Activated CD8-positive, alpha-beta memory T cell treated with anti-CD3 and anti-CD28 coated beads for 1 hour (primary cell): ENCODE data around the gene SIRPA.

ENCODE experiments used
- DNase-seq, 2 donors: peaks; one replicate each; pipeline ENCODE4 v3.0.0-alpha.2; 2020; ENCODE audit warnings: low read depth in 1 of 2; ENCODE audit errors: extremely low read depth in 1 of 2

Gene SIRPA

GRCh38 chr20:1945134-1945618 lies 50.0 kb downstream of the SIRPA start:
- DNase-seq, result no peak

- no peak for DNase-seq
Observed at GRCh38 chr20:1945660-1946059, 50.5 kb downstream of the SIRPA start.

GRCh38 chr20:1946442-1946761 lies 51.2 kb downstream of the SIRPA start:
- no peak for DNase-seq

GRCh38 chr20:1946762-1947534 lies 51.7 kb downstream of the SIRPA start:
- no peak for DNase-seq

GRCh38 chr20:1947535-1947846 lies 52.3 kb downstream of the SIRPA start:
- DNase-seq, result no peak

DNA sequence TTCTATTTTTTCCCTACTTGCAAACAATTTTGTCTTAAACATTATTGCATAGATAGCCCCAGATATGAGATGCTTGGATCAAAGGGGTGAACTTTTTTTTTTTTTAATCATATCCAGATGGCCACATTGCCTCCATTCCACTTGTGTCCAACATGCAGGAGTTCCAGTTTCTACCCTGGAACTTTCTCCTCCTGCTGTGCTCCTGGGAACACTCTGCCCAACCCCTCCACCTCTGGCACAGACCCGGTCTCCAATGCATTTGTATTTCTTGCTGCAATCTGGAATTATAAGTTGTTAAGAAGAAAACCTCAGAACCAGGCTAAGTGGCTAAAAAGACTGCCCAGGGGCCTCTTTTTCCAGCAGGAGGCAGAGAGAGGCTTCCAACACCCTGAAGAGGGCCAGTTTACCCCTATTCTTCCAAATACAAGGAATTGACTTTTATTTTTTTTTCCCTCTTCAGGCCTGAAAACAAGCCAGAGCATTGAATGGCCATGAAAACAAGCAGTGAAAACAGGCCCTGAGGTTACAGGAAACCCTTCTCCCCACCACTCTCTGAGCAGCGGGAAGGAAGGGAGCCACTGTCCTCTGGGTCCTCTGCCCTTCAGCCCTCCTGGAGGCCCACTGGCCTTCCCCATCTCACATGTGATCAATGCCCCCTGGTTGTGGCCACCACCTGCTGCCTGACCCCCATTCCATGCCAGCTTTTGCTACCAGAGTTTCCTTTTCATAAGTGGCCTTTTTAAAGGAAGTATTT lies 54.3 kb downstream of the SIRPA start:
- no peak for DNase-seq

DNA sequence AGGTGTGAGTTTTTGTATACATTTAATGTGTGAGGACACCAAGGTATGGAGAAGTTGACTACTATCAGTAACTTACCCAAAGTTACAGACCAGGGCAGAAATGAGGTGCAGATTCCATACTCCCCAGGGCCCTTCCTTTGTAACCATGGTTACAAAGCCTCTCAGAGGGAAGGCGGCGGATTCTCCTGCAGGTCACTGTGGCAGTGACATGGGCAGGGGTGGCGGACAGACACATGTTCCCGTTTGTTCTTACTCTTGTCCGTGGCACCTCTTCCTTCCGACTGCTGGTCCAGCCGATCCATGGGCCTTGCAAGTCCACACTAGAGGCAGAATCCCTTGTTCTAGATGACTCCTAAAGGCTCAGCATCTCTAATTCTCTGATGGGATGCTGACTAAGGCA lies 55.6 kb downstream of the SIRPA start:
- no peak for DNase-seq

DNA sequence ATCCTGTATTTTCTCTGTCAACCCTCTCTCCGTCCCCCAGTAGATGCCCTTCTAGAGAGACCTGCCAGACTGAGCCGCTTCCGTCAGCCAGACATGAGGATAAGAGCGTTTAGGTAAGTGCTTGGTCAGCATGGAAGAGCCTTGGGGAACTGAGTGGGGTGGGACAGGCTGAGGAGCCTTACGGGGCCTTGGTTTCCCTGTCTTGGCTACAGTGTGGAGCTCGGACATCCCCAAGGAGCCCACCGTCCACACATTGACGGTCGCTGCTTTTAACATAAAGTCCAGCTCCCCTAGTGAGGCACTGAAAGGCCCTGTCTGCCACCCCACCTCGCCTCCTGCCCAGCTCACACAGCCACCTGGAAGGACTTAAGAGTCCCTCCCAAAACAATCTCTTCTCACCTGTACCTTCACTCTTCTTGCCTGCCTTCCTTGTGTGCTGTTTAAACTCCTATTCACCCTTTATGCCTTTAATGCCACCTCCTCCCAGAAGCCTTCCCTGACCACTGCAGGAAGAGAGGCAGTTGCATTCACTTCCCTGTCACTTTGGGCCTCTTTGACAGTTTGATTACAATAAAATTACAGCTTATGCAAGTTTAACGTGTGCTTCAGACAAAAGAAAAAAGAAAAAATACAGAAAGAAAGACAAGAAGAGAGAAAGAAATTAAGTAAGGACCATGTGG lies 56.4 kb downstream of the SIRPA start:
- DNase-seq, result no peak

DNA sequence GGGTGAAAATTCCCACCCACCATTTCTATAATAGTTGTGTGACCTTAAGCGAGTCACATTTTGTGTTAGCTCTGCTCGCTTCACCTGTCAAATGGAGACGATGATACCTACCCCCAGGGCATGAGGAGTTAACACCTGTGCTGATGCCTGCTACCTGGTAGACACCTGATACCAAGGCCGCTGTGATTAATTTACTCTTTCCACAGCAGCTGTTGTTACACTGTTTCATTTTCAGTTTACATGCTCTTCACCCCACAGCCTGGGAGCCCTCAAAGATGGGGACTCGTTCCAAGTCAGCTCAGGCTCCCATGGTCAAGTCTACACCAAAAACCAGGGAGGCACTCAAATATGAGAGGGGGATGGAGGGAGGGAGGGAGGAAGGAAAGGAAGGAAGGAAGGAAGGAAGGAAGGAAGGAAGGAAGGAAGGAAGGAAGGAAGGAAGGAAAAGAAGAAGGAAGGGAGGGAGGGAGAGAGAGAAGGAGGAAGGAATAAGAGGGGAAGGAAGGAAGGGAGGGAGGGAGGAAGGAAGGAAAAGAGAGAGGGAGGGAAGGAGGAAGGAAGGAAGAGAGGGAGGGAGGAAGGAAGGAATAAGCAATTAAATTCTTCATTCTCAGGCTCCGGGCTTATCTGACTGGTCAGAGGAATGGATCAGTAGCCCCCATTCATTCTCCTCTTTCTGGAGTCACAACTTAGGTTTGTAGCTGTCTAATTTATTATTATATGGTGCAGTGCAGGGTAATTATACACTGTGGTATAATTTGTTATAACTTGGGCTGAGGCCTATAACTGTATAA lies 57.7 kb downstream of the SIRPA start:
- DNase-seq, result no peak

DNA sequence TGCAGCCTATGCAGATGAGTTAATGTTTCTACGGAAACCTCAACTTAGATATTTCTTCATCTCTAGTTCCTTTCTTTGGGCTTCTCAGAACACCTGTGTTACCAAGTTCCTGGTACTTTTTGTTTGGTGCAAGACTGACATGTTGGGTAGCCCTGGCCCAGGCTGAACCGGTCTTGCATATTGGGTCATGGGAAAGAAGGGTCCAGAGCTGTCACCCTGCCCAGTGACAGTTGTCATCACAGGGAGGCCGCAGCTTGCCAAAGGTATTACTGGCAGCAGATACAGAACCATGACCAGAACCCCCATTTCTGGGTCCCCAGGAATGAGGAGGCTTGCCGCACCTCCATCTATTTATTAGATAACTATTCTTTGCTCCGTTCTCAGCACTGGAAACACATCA lies 58.4 kb downstream of the SIRPA start:
- DNase-seq, result no peak

GRCh38 chr20:1955217-1955616 lies 60.0 kb downstream of the SIRPA start:
- no peak for DNase-seq

- no peak for DNase-seq
Observed at GRCh38 chr20:1958426-1958825, 63.2 kb downstream of the SIRPA start.

DNA sequence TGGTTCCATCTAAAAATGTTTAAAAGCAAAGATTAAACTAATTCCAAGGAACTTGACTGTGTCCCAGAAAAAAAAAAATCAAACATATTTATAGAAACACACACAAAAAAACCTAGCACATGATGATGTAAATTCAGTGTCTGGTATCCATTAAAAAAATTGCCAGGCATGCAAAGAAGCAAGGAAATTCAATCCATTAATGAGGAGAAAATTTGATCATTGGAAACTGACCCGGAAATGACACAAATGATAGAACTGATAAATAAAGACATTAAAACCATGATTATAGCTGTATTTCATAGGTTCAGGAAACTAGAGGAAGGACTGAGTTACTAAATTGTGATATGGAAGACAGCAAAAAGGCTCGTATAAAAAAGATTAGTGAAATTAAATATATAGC lies 63.9 kb downstream of the SIRPA start:
- DNase-seq, result no peak

- no peak for DNase-seq
Observed at GRCh38 chr20:1961374-1961773, 66.2 kb downstream of the SIRPA start.

DNA sequence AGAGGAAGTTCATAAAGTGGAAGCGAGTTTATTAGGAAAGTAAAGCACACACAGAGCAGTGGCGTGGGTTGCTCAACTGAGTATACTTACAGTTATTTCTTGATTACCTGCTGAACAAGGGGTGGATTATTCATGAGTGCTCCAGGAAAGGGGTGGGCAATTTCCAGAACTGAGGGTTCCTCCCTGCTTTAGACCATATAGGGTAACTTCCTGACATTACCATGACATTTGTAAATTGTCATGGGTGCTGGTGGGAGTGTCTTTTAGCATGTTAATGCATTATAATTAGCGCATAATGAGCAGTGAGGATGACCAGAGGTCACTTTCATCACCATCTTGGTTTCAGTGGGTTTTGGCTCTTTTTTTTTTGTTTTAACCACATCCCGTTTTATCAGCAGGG lies 68.9 kb downstream of the SIRPA start:
- DNase-seq, result no peak

GRCh38 chr20:1964659-1965405 lies 69.6 kb downstream of the SIRPA start:
- DNase-seq, result no peak

GRCh38 chr20:1965520-1966351 lies 70.5 kb downstream of the SIRPA start:
- peak; percentile 38 to 65 for DNase-seq

- DNase-seq, result no peak
Observed at GRCh38 chr20:1968964-1969363, 73.8 kb downstream of the SIRPA start.

- DNase-seq, result no peak
Observed at GRCh38 chr20:1971893-1972586, 76.8 kb downstream of the SIRPA start.
